ENCODE results near the gene B2M.
"Not testable (repeated sequence)": the region's sequence is repeated elsewhere in the genome, so short reads cannot be mapped to it uniquely, and the experiment has no call there.

B2M gene

DNA sequence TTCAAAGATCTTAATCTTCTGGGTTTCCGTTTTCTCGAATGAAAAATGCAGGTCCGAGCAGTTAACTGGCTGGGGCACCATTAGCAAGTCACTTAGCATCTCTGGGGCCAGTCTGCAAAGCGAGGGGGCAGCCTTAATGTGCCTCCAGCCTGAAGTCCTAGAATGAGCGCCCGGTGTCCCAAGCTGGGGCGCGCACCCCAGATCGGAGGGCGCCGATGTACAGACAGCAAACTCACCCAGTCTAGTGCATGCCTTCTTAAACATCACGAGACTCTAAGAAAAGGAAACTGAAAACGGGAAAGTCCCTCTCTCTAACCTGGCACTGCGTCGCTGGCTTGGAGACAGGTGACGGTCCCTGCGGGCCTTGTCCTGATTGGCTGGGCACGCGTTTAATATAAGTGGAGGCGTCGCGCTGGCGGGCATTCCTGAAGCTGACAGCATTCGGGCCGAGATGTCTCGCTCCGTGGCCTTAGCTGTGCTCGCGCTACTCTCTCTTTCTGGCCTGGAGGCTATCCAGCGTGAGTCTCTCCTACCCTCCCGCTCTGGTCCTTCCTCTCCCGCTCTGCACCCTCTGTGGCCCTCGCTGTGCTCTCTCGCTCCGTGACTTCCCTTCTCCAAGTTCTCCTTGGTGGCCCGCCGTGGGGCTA lies at the start of gene B2M, which contains the start of gene PATL2:
Gene B2M (plus strand): TSS at position 422 of the 647 bp plus-strand sequence. CDS start 30 bp downstream, at position 452.
Gene PATL2 (minus strand): TSS at position 228 of the 647 bp plus-strand sequence. CDS start 34,833 bp downstream, outside the sequence.
- peak; percentile 83 to 95 (median 91) for DNase-seq

DNA sequence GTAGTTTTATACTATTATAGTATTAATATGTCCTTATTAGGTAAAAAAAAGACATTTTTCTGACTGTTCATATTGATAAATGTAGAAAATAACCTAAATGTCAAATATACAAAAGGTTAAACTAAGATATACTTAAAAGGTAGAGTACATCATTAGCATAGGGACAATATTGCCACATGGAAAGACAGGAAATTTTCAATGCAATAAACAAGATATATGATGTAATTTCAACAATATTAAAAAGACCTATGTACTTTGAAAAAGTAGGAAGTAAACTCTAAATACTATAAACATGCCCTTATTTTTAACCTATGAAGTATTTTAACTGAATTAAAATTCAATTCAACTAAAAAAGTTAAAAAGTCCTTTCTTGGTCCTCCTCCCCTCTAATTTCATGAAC lies 49.7 kb upstream of the B2M start:
- no peak for DNase-seq

- DNase-seq: peak; percentile 6 to 84 (median 76)
These were observed 48.6 kb upstream of the B2M start for GRCh38 chr15:44662478-44663409.

DNA sequence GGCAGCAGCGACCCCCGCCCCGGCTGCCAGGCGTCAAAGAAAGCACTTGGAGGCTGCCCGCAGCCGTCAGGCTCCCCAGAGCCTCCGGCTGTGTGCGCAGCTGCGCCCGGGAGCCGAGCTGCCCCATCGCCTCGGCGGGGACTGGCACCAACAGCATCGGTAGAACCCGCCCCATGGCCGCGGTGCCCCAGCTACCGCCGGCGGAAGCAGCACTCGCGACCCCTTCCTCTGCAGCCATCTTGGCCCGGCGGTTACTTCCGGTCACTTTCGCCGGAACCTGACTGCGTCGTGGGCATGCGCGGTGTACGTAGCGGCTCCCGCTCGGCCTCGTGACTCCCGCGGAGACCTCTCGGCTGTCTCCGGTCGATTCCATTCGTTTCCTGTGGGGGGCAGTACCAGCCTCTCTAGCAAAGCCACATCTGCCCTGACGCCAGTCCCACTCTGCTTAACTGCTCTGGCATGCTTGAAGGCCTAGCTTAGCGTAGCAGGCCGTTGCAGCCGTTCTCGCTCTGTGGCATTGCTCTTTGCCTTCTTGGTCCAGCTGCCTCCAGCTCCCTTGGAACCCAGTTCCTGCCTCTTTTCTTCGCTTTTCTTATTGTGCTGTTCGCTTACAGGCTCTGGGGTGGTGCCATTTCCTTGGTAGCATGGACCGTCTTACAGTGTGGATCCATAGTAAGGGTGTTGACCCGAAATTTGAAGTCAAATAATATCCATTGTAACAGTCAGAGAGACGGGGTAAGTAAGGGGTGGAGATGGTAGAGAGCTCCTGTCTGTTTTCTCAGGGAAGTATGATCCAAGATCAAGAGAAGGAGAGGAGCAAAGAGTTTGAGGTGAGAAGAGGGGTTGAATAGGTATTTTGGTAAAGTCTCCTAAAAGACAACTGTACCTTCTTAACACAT lies 47.7 kb upstream of the B2M start, which contains the start of gene SPG11:
Gene SPG11 (minus strand): TSS at position 253 of the 899 bp plus-strand sequence. CDS start 15 bp downstream, at position 238.
- DNase-seq: peak; percentile 92 to 97 (median 93)

DNA sequence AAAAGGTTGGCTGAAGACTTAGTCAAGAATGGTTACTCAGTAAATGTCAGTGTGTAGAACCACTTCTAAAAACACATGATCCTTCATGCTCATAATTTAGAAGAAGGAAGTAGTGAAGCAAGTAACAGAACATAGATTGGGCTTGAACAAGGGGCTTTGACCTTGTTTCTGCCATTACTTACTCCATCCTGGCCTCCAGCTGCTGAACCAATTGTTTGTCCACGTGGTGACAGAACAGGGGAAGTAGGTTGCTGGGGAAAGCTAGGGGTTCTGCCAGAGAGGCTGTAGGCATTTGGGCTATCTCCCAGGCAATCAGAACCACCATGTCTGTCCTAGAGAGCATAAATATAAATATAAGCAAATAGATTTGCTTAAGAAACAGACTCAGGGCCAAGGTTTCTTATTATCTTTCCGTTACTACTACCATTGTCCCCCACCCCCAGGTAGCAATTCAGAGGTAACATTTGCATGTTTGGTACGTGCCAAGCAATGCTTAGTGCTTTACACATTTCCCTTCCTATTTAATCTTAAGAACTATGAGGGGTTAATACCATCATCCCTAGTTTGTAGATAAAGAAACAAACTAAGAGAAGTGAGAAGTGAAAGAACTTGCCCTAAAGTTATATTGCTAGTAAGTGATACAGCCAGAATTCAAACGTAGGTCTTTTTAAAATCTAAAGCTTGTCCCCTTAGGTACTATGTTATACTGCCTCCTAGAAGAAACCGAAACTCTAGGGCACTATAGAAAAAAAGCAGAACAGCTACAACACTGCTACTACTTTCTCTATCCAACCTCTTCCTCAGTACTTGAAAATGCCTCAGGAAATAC lies 44.9 kb upstream of the B2M start:
- no peak for DNase-seq

- DNase-seq: no peak
These were observed 44.3 kb upstream of the B2M start for GRCh38 chr15:44667039-44667360.

DNA sequence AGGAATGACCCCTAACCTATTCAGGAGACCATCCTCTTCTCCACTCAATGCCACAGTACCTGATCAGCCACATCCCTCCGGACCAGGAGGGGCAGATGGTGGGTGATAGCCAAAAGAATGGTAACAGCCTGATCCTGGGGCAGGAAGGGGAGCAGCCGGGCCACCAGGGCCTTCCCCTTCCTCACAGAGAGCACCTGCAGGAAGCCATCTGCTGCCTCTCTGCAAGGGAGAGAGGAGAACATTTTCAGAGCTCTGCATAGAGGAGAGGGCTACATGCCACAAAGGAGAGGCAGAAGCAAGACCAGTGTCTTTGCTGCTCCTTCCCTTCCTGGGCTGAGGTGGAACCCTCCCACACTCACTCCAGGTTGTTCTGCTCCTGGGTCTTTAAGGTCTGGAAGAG lies 42.4 kb upstream of the B2M start:
- no peak for DNase-seq

- no peak for DNase-seq
These were observed 41.0 kb upstream of the B2M start for GRCh38 chr15:44670087-44670950.

DNA sequence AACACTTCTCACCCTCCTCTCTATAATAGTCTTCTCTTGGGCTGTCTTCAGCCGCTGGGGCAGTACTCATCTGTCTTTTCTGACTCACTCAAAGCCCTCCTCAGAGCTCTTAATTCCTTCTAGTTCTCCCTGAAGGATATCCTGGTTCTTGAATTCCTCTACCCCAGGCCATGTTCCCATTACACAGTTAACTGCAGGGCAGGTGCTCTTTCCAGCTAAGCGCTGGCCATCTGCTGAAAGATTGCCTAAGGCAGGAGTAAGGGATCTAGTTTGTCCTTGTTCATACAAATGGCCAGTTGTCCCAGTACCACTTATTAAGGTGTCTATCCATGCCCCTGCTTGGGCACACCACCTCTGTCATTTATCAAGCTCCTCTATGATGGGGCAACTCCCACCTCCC lies 37.7 kb upstream of the B2M start:
- no peak for DNase-seq

DNA sequence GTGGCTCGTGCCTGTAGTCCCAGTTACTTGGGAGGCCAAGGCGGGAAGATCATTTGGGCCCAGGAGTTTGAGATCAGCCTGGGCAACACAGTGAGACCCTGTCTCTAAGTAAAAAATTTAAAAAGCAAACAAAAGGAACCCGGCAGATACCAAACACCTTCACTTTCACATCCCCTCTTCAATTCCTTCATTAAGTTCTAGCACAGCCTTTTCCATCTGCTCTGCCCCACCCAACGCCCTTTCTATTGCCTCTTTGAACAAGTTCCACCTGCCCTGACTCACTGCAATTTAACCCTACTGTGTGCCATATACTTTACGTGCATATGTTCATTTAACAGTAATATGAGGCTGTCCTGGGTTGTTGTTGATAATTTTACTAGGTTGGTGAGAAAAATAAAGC lies 35.4 kb upstream of the B2M start:
- DNase-seq: no peak

- DNase-seq: no peak
These were observed 34.6 kb upstream of the B2M start for GRCh38 chr15:44676676-44677075.

- no peak for DNase-seq
These were observed 29.1 kb upstream of the B2M start for GRCh38 chr15:44682211-44682610.

DNA sequence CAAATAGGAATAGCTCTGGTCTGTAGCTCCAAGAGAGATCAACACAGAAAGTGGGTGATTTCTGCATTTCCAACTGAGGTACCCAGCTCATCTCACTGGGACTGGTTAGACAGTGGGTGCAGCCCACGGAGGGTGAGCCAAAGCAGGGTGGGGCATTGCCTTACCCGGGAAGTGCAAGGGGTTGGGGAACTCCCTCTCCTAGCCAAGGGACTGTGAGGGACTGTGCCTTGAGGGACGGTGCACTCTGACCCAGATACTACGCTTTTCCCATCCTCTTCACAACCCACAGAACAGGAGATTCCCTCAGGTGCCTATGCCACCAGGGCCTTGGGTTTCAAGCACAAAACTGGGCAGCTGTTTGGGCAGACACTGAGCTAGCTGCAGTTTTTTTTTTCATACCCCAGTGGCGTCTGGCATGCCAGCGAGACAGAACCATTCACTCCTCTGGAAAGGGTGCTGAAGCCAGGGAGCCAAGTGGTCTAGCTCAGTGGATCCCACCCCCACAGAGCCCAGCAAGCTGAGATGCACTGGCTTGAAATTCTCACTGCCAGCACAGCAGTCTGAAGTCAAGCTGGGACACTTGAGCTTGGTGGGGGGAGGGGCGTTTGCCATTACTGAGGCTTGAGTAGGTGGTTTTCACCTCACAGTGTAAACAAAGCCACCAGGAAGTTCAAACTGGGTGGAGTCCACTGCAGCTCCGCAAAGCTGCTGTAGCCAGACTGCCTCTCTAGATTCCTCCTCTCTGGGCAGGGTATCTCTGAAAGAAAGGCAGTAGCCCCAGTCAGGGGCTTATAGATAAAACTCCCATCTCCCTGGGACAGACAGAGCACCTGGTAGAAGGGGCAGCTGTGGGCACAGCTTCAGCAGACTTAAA lies 28.3 kb upstream of the B2M start:
- peak; percentile 58 to 82 (median 78) for DNase-seq

DNA sequence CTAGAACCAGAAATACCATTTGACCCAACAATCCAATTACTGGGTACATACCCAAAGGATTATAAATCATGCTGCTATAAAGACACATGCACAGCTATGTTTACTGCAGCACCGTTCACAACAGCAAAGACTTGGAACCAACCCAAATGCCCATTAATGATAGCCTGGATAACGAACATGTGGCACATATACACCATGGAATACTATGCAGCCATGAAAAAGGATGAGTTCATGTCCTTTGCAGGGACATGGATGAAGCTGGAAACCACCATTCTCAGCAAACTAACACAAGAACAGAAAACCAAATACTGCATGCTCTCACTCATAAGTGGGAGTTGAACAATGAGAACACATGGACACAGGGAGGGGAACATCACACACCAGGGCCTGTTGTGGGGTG lies 22.0 kb upstream of the B2M start:
- DNase-seq: not testable (repeated sequence)

DNA sequence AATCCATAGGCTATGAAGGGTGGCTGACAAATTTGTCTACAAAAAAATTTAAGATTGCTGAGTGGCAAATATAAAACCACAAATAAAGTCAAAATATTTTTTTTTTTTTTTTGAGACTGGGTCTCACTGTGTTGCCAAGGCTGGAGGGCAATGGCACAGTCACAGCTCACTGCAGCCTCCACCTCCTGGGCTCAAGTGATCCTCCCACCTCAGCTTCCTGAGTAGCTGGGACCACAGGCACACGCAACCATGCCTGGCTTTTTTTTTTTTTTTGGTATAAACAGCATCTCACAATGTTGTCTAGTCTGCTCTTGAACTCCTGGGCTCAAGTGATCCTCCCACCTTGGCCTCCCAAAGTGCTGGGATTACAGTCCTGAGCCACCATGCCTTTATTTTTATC lies 21.1 kb upstream of the B2M start:
- DNase-seq: not testable (repeated sequence)

DNA sequence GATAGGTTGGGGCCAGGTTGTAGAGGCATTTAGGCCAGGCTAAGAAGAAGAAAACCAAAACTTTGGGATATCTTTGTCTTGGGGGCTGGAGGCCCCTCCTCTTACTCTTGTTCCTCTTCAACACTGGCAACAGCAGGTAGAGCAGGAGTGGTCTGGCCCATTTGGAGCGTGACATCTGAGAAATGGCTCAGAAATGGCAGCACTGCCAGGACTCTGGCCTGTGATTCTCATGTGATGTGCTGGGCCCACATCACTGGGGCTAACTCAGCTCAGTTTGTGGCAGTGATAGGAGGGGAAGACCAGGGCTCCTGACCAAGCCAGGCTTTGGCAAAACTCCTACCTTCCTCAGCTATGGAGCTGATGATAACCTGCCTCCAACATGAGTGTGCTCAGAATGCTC lies 18.7 kb upstream of the B2M start:
- DNase-seq: no peak

DNA sequence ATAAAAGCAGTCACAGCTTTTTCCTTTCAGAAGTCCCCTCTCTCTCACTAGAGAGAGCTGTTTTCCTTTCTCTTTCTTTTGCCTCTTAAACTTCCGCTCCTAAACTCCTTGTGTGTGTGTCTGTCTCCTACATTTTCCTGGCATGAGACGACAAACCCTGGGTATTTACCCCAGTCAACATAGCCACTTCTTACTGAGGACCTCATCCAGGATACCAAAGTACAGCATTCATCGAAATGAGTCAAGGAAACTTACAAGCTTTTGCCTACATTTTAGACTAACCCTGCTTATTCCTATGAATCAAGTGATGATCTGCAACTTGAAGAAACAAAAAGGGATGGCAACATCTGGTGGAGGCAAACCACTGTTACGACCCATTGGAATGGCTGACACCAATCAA lies 16.9 kb upstream of the B2M start:
- no peak for DNase-seq

DNA sequence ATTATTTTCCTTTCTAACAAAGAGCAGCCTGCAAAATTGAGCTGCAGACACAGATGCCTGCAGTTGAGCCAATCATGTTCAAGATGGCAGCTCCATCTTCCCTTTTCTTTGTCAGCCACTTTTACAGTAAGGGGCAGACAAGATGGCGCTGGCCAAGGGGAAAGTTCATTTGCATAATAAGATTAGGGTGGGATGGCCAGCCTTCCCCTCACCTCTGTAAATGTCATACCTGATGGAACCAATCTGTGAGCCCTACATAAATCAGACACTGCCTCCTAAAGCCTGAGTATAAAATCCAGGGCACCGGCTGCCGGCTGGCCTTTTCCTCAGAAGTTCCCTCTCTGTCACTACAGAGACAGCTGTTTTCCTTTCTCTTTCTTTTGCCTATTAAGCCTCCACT lies 16.0 kb upstream of the B2M start:
- DNase-seq: no peak

- DNase-seq: no peak
These were observed 14.3 kb upstream of the B2M start for GRCh38 chr15:44697014-44697413.

DNA sequence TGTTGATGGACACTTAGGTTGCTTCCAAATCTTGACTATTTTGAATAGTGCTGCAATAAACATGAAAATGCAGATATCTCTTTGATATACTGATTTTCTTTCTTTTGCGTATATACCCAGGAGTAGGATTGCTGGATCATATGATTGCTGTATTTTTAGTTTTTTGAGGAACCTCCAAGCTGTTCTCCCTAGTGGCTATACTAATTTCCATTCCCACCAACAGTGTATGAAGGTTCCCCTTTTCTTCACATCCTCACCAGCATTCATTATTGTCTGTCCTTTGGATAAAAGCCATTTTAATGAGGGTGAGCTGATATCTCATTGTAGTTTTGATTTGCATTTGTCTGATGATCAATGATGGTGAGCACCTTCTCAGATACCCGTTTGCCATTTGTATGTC lies 12.7 kb upstream of the B2M start:
- DNase-seq: no peak
